KMS-11 (cell line): ENCODE data around the gene RNF31.
"Not testable (repeated sequence)": the region's sequence is repeated elsewhere in the genome, so short reads cannot be mapped to it uniquely, and the experiment has no call there.

Experiments
- H2AFZ ChIP-seq: fragments of 200-600 bp; sonication (generic); 2 replicates; pipeline ENCODE4 v1.6.1; 2016; ENCODE audit warnings: antibody characterized with exemption, mixed run types, low read depth
- H3K27ac ChIP-seq: fragments of 200-600 bp; sonication (generic); 2 replicates; pipeline ENCODE4 v1.6.1; 2016; ENCODE audit warnings: mild to moderate bottlenecking, mixed run types
- H3K27me3 ChIP-seq: fragments of 200-600 bp; sonication (generic); 2 replicates; pipeline ENCODE4 v1.6.1; 2017; ENCODE audit warnings: mild to moderate bottlenecking, low read depth, mixed run types, moderate library complexity; ENCODE audit not compliant: insufficient read depth
- H3K36me3 ChIP-seq: fragments of 200-600 bp; sonication (generic); 2 replicates; pipeline ENCODE4 v1.6.1; 2017; ENCODE audit warnings: mild to moderate bottlenecking, mixed run types; ENCODE audit not compliant: insufficient read depth
- H3K4me1 ChIP-seq: fragments of 200-600 bp; sonication (generic); 2 replicates; pipeline ENCODE4 v1.6.1; 2016; ENCODE audit warnings: mild to moderate bottlenecking, low read depth, mixed run types; ENCODE audit not compliant: poor library complexity, severe bottlenecking
- H3K4me2 ChIP-seq: fragments of 200-600 bp; sonication (generic); 2 replicates; pipeline ENCODE4 v1.7.0; 2016; ENCODE audit warnings: mild to moderate bottlenecking, mixed run types
- H3K4me3 ChIP-seq: fragments of 200-600 bp; sonication (generic); IDR thresholded peaks from 2 replicates; pipeline ENCODE4 v1.6.1; 2017; ENCODE audit warnings: low read depth, low read length, mixed read lengths; ENCODE audit not compliant: insufficient read depth
- H3K79me2 ChIP-seq: fragments of 200-600 bp; sonication (generic); 2 replicates; pipeline ENCODE4 v1.6.1; 2016; ENCODE audit warnings: low read depth, mixed run types; ENCODE audit not compliant: insufficient read depth
- H3K9ac ChIP-seq: fragments of 200-600 bp; sonication (generic); 2 replicates; pipeline ENCODE4 v1.6.1; 2016; ENCODE audit warnings: mild to moderate bottlenecking, mixed run types
- H4K20me1 ChIP-seq: fragments of 200-600 bp; sonication (generic); 2 replicates; pipeline ENCODE4 v1.6.1; 2016; ENCODE audit warnings: mild to moderate bottlenecking, mixed run types; ENCODE audit not compliant: insufficient read depth
- TF ChIP-seq, protein P1 (sequence below): fragments of 200-600 bp; sonication (generic); conservative IDR thresholded peaks from 2 replicates; pipeline ENCODE4 v1.6.1; 2017; ENCODE audit warnings: low read depth, mild to moderate bottlenecking, antibody characterized with exemption, low read length, moderate library complexity, mixed read lengths

The RNF31 gene

DNA sequence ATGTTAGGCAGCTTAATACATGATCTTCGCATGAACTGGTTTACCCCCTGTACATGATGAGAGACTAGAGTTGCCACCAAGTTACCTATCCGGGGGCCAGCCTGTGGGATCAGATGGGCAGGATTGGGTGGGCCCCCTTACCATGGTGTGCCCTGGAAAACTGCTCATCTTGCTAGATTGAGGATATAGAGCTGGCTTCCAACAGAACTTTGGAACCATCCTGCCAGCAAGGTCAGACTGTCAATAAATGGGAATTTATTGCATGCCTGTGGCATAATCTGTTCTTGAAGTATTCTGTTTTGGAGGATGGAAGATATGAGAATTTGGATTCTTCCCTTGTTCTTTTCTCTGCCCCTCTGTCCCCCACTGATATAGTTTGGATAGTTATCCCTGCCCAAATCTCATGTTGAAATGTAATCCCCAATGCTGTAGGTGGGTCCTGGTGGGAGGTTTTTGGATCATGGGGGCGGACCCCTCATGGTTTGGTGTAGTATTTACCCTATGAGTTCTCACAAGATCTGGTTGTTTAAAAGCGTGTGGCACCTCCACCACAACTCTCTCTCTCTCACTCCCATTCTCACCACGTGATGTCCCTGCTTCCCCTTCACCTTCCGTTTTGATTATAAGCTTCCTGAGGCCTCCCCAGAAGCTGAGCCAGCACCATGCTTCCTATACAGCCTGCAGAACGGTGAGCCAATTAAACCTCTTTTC lies 51.7 kb downstream of the RNF31 start:
- no peak overlapping the region for H2AFZ ChIP-seq

DNA sequence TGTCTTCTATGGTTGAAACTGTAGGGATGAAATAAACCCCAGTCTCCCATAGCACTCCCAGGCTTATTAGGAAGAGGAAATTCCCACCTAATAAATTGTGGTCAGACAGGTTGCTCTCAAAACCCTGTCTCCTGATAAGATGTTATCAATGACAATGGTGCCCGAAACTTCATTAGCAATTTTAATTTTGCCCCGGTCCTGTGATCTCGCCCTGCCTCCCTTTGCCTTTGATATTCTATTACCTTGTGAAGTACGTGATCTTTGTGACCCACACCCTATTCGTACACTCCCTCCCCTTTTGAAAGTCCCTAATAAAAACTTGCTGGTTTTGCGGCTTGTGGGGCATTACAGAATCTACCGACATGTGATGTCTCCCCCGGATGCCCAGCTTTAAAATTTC lies 55.2 kb downstream of the RNF31 start:
- H3K9ac ChIP-seq, H2AFZ ChIP-seq, H3K27me3 ChIP-seq, H4K20me1 ChIP-seq, H3K36me3 ChIP-seq, H3K4me2 ChIP-seq, H3K4me1 ChIP-seq, H3K4me3 ChIP-seq, H3K27ac ChIP-seq, H3K79me2 ChIP-seq: not testable (repeated sequence)

More for the DNA sequence above, 51.7 kb downstream of the RNF31 start:
- no peak overlapping the region for H3K9ac ChIP-seq
- no peaks in the 10 kb centered on the region; the same call in 1 of the 2 replicates for H3K79me2 ChIP-seq
- no peaks in the 10 kb centered on the region for H3K36me3 ChIP-seq
- H3K4me3 ChIP-seq = no peak overlapping the region
- TF ChIP-seq, protein P1, sequence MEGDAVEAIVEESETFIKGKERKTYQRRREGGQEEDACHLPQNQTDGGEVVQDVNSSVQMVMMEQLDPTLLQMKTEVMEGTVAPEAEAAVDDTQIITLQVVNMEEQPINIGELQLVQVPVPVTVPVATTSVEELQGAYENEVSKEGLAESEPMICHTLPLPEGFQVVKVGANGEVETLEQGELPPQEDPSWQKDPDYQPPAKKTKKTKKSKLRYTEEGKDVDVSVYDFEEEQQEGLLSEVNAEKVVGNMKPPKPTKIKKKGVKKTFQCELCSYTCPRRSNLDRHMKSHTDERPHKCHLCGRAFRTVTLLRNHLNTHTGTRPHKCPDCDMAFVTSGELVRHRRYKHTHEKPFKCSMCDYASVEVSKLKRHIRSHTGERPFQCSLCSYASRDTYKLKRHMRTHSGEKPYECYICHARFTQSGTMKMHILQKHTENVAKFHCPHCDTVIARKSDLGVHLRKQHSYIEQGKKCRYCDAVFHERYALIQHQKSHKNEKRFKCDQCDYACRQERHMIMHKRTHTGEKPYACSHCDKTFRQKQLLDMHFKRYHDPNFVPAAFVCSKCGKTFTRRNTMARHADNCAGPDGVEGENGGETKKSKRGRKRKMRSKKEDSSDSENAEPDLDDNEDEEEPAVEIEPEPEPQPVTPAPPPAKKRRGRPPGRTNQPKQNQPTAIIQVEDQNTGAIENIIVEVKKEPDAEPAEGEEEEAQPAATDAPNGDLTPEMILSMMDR = no peak
- no peak overlapping the region for H3K27ac ChIP-seq
- H3K27me3 ChIP-seq = no peaks in the 10 kb centered on the region
- no peaks in the 10 kb centered on the region for H4K20me1 ChIP-seq
- H3K4me1 ChIP-seq = peaks cover 9% of the 10 kb centered on the region
- no peak overlapping the region for H3K4me2 ChIP-seq

DNA sequence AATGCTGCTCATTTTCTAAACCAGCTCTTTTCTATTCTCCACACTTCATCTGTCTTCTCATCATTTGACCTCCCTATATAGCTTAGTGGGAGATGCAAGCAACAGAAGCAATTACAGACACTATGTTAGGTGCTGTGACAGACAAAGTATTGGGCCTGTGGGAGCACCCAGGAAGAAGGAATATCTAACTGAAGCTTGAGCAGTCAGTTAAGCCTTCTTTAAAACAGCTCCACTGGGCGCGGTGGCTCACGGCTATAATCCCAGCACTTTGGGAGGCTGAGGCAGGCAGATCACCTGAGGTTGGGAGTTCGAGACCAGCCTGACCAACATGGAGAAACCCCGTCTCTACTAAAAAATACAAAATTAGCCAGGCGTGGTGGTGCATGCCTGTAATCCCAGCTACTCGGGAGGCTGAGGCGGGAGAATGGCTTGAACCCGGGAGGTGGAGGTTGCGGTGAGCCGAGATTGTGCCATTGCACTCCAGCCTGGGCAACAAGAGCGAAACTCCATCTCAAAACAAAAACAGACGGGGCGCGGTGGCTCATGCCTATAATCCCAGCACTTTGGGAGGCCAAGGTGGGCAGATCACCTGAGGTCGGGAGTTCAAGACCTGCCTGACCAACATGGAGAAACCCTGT lies 56.1 kb downstream of the RNF31 start:
- H3K36me3 ChIP-seq, H3K9ac ChIP-seq, H3K4me3 ChIP-seq, H3K4me1 ChIP-seq, H3K4me2 ChIP-seq, H2AFZ ChIP-seq, H4K20me1 ChIP-seq, H3K27ac ChIP-seq, H3K79me2 ChIP-seq, H3K27me3 ChIP-seq: not testable (repeated sequence)

DNA sequence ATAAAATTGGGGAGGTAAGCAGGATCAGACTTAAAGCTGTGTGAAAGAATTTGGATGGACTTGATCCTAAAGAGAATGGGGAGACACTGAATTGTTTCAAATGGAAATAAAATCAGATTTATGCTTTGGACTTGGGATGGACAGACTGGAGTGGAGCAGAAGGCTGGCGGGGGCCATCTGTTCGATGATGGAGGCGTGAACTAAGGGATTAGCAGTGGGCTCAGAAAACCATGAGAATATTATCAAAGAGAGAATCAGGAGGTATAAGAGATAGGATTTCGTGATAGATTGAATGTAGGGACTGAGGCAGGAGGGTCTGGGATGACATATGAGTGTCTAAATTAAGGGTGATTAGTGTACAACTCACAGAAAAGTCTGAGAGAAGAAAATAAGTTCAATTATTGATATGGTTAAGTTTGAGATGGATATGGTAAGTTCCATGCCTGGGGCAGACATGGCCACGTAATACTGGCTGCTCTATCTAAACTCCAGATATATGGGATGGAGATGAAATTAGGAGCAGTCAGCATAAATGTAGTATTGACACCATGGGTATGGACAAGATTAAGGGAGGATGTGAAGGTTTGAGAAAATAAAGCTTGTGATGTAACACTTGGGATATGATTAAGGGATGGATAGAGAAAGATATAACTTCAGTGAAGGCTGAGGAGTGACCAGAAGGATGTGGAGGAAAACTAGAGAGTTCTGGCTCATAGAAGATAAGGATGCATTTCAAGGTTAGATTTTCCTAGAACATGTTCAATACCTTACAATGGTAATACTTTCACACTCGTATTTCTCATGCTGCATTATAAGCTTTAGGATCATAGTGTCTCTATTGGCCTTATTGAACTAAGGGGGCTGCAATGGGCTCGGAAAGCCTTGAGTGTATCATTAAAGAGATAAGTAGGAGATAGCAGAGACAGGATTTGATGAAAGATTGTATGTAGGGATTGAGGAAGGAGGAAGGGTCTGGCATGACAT lies 57.2 kb downstream of the RNF31 start:
- TF ChIP-seq, protein P1 = no peak
- H3K36me3 ChIP-seq = no peaks in the 10 kb centered on the region
- H4K20me1 ChIP-seq = no peaks in the 10 kb centered on the region
- no peak overlapping the region for H3K4me3 ChIP-seq
- H3K27me3 ChIP-seq = no peaks in the 10 kb centered on the region
- H3K4me2 ChIP-seq = no peak overlapping the region
- H3K79me2 ChIP-seq = no peaks in the 10 kb centered on the region
- no peak overlapping the region for H2AFZ ChIP-seq
- no peak overlapping the region for H3K9ac ChIP-seq
- no peaks in the 10 kb centered on the region for H3K4me1 ChIP-seq
- H3K27ac ChIP-seq = no peak overlapping the region
